ENCODE measurements around the gene TUBAL3.

TUBAL3 gene

GRCh38 chr10:5404208-5405041 is at the start of gene TUBAL3:
TUBAL3 (minus strand) TSS chr10:5404828; CDS start chr10:5404792, 36 bp downstream.
- no peak for DNase-seq

- no peak for DNase-seq
Measured at GRCh38 chr10:5453749-5454489, 49.3 kb upstream of the TUBAL3 start.

- DNase-seq = no peak
Measured at GRCh38 chr10:5450605-5451384, 46.2 kb upstream of the TUBAL3 start.

- DNase-seq = no peak
Measured at GRCh38 chr10:5449823-5450222, 45.2 kb upstream of the TUBAL3 start.

- DNase-seq = no peak
Measured at GRCh38 chr10:5449227-5449626, 44.6 kb upstream of the TUBAL3 start.

GRCh38 chr10:5448333-5449001 is 43.8 kb upstream of the TUBAL3 start:
- DNase-seq = no peak

GRCh38 chr10:5447611-5448071 is 43.0 kb upstream of the TUBAL3 start:
- no peak for DNase-seq

GRCh38 chr10:5447056-5447455 is 42.4 kb upstream of the TUBAL3 start:
- DNase-seq = no peak

GRCh38 chr10:5446390-5446926 is 41.8 kb upstream of the TUBAL3 start:
- DNase-seq = peak; percentile 70

- no peak for DNase-seq
Measured at GRCh38 chr10:5445006-5445405, 40.4 kb upstream of the TUBAL3 start.

- no peak for DNase-seq
Measured at GRCh38 chr10:5443429-5443828, 38.8 kb upstream of the TUBAL3 start.

- no peak for DNase-seq
Measured at GRCh38 chr10:5442990-5443370, 38.4 kb upstream of the TUBAL3 start.

GRCh38 chr10:5442065-5442989 is 37.7 kb upstream of the TUBAL3 start:
- DNase-seq = peak; percentile 8

GRCh38 chr10:5441106-5441505 is 36.5 kb upstream of the TUBAL3 start:
- DNase-seq = no peak

- DNase-seq = no peak
Measured at GRCh38 chr10:5440206-5440605, 35.6 kb upstream of the TUBAL3 start.

GRCh38 chr10:5435328-5435727 is 30.7 kb upstream of the TUBAL3 start:
- DNase-seq = no peak

GRCh38 chr10:5434017-5434753 is 29.6 kb upstream of the TUBAL3 start:
- no peak for DNase-seq

- DNase-seq = no peak
Measured at GRCh38 chr10:5433182-5433581, 28.6 kb upstream of the TUBAL3 start.

GRCh38 chr10:5428133-5428532 is 23.5 kb upstream of the TUBAL3 start:
- DNase-seq = no peak

- DNase-seq = no peak
Measured at GRCh38 chr10:5424751-5425150, 20.1 kb upstream of the TUBAL3 start.

GRCh38 chr10:5423771-5424170 is 19.1 kb upstream of the TUBAL3 start:
- DNase-seq = no peak

All from activated CD4-positive, alpha-beta T cell treated with anti-CD3 and anti-CD28 coated beads, Interleukin-2, amount 50 U/mL, for 1 hour (primary cell).